AG09309 (cell line): ENCODE measurements around the gene SNRK.

Source experiments
- DNase-seq: peaks from one replicate; pipeline ENCODE4 v3.0.0-alpha.2; 2010; ENCODE audit warnings: low read depth
- H3K4me3 ChIP-seq: 2 replicates; pipeline ENCODE4 v1.5.1; 2011; ENCODE audit warnings: mild to moderate bottlenecking, low read depth, low read length, moderate library complexity; ENCODE audit not compliant: control insufficient read depth
- CTCF ChIP-seq: IDR thresholded peaks from 2 replicates; pipeline ENCODE4 v1.5.1; 2011; ENCODE audit warnings: mild to moderate bottlenecking, low read depth, low read length, inconsistent platforms; ENCODE audit not compliant: insufficient read depth, control insufficient read depth; ENCODE audit errors: missing control alignments

The SNRK gene

GRCh38 chr3:43379343-43379742 lies 93.0 kb downstream of the SNRK start:
- DNase-seq, result peak; percentile 24
- TF ChIP-seq CTCF, result no peak
- no peak overlapping the region for H3K4me3 ChIP-seq

GRCh38 chr3:43388175-43388574 lies 101.8 kb downstream of the SNRK start:
- no peak for DNase-seq

GRCh38 chr3:43388915-43389314 lies 102.6 kb downstream of the SNRK start:
- no peak overlapping the region for H3K4me3 ChIP-seq
- no peak for TF ChIP-seq CTCF
- no peak for DNase-seq

More at GRCh38 chr3:43388175-43388574, 101.8 kb downstream of the SNRK start:
- TF ChIP-seq CTCF, result no peak
- H3K4me3 ChIP-seq, result no peak overlapping the region

- no peak for TF ChIP-seq CTCF
- no peak overlapping the region for H3K4me3 ChIP-seq
Observed at GRCh38 chr3:43389388-43390254, 103.3 kb downstream of the SNRK start.

GRCh38 chr3:43390255-43390588 lies 103.9 kb downstream of the SNRK start:
- DNase-seq, result no peak
- no peak overlapping the region for H3K4me3 ChIP-seq
- no peak for TF ChIP-seq CTCF

More at GRCh38 chr3:43389388-43390254, 103.3 kb downstream of the SNRK start:
- DNase-seq, result no peak

- TF ChIP-seq CTCF, result no peak
- DNase-seq, result no peak
- H3K4me3 ChIP-seq, result no peak overlapping the region
Observed at GRCh38 chr3:43391621-43392020, 105.3 kb downstream of the SNRK start.

GRCh38 chr3:43394041-43394554 lies 107.8 kb downstream of the SNRK start:
- H3K4me3 ChIP-seq, result no peak overlapping the region
- no peak for TF ChIP-seq CTCF
- no peak for DNase-seq
